ENCODE data around the gene HSD11B1. TPM values are rescaled to one million over a fixed set of nuclear protein-coding genes. Genes with fewer than 3 reads are reported as not detected.

The HSD11B1 gene
- not detected in 2 replicates for total RNA-seq

DNA sequence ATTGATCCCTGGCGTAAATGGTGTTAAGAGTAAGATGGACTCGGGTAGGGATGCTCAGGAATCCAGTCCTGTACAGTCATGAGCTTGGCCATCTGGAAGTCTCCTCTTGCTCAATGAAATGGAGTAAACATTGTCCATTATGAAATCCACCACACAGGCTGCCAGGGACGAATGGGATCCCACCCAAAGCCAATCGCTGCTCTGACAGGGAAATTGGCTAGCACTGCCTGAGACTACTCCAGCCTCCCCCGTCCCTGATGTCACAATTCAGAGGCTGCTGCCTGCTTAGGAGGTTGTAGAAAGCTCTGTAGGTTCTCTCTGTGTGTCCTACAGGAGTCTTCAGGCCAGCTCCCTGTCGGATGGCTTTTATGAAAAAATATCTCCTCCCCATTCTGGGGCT is at the start of gene HSD11B1:
Gene HSD11B1 (plus strand): TSS at position 263 of the 400 bp plus-strand sequence. CDS start 97 bp downstream, at position 360.

DNA sequence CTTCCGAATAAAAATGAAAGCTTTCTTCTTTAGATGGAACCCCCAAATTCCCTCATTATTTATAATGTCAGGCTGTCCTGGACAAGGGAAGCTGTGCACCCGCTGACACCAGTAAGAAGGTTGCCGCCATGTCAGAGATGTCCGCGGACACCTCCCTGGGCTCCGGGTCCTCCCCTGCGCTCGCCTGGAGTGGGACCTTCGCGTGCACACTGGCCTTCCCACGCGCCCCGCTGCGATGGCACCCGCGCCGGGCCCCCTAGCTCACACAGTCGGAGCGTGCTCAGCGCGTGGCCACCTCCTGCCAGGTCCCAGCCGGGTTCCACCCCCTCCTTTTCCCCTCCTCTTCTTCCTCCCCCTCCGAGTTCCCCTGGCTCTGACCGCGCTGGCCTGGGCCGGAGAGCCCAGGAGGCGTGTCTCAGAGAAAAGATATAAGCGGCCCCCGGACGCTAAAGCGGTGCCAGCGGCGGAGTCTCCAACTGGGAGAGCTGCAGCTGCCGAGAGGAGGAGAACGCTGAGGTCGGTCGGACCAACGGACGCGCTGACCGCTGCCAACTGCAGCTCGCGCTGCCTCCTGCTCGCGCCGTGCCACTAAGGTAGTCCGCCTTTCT is 29.6 kb upstream of the HSD11B1 start, which contains the start of gene G0S2:
Gene G0S2 (plus strand): TSS at position 456 of the 608 bp plus-strand sequence. CDS start 273 bp downstream, outside the sequence.

DNA sequence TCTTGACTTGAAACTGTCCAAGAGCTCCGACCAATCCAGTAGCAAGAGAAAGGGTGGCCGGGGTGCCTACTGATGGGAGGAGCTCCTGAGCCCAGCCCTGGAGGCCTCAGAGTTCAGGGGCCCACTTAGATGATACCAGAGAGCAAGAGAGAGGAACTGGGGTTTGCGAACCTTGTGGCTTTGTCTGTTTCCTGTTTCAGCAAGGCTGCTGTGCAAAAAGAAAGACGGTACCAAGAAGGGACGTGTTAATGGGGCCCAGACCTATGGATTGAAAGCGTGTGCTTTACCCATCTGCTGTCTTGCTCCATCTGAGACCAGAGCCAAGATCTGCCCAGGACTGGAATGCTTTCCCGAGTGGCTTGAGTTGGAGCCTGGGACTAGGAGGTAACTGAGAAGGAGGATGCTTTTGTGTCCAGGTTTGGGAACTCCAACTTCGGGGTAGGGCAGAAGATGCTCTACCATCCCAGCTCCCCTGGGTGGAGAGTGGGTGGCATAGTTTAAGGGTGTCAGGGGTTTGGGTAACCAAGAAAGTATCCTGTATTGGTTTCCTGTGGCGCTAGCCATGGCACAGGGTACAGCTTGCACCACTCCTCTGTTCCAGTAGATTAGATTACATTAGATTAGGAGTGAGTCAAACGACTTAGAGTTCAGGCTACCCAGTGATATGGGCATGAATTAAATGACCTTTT is 51.4 kb downstream of the HSD11B1 start, which contains the start of gene TRAF3IP3:
Gene TRAF3IP3 (plus strand): TSS at position 128 of the 689 bp plus-strand sequence. CDS start 3,987 bp downstream, outside the sequence.

Other genes starting within 250 kb of the HSD11B1 start
- gene CAMK1G, start 121.1 kb upstream of the HSD11B1 start, total RNA-seq: not detected in 2 replicates
- gene LAMB3, start 52.4 kb upstream of the HSD11B1 start, total RNA-seq: 0.09 and 0.33 TPM in 2 replicates
- gene G0S2, start 29.4 kb upstream of the HSD11B1 start, total RNA-seq: 0.33 TPM in 1 of 2 replicates, not detected in the other
- not detected in 2 replicates for gene TRAF3IP3, start 51.2 kb downstream of the HSD11B1 start, total RNA-seq
- 2.0 and 2.2 TPM in 2 replicates for gene C1orf74, start 79.7 kb downstream of the HSD11B1 start, total RNA-seq
- gene IRF6, start 101.3 kb downstream of the HSD11B1 start, total RNA-seq: 0.26 and 3.5 TPM in 2 replicates
- gene UTP25, start 123.1 kb downstream of the HSD11B1 start, total RNA-seq: 4.7 and 5.8 TPM in 2 replicates
- gene SYT14, start 233.4 kb downstream of the HSD11B1 start, total RNA-seq: under 0.01 TPM in 1 of 2 replicates, not detected in the other

Data from dermis lymphatic vessel endothelial cell (primary cell).